ENCODE results near the gene EQTN.
"Not testable (repeated sequence)": the region's sequence is repeated elsewhere in the genome, so short reads cannot be mapped to it uniquely, and the experiment has no call there.

EQTN gene

GRCh38 chr9:27292659-27293405 lies 4.1 kb downstream of the EQTN start:
- no peak for DNase-seq

- no peak for DNase-seq
Observed at GRCh38 chr9:27291292-27291691, 5.7 kb downstream of the EQTN start.

- no peak for DNase-seq
Observed at GRCh38 chr9:27282269-27282668, 14.7 kb downstream of the EQTN start.

- no peak for DNase-seq
Observed at GRCh38 chr9:27280860-27281259, 16.1 kb downstream of the EQTN start.

- DNase-seq: no peak
Observed at GRCh38 chr9:27280249-27280648, 16.7 kb downstream of the EQTN start.

GRCh38 chr9:27279611-27280010 lies 17.3 kb downstream of the EQTN start:
- DNase-seq: no peak

GRCh38 chr9:27278374-27278773 lies 18.6 kb downstream of the EQTN start:
- no peak for DNase-seq

GRCh38 chr9:27276193-27277030 lies 20.5 kb downstream of the EQTN start:
- no peak for DNase-seq

- no peak for DNase-seq
Observed at GRCh38 chr9:27273186-27273585, 23.8 kb downstream of the EQTN start.

GRCh38 chr9:27272103-27272502 lies 24.8 kb downstream of the EQTN start:
- no peak for DNase-seq

GRCh38 chr9:27261517-27262211 lies 35.3 kb downstream of the EQTN start:
- no peak for DNase-seq

GRCh38 chr9:27260789-27261516 lies 36.0 kb downstream of the EQTN start:
- DNase-seq: no peak

- no peak for DNase-seq
Observed at GRCh38 chr9:27258662-27259061, 38.3 kb downstream of the EQTN start.

- DNase-seq: no peak
Observed at GRCh38 chr9:27248702-27249101, 48.2 kb downstream of the EQTN start.

- peak in 1 of 2 experiments; percentile 10 for DNase-seq
Observed at GRCh38 chr9:27247756-27248155, 49.2 kb downstream of the EQTN start.

GRCh38 chr9:27239648-27240047 lies 57.3 kb downstream of the EQTN start:
- not testable (repeated sequence) for DNase-seq

All from NCI-H187 (cell line).